CD4-positive, alpha-beta T cell treated with Interleukin-2 at 100 ng/mL for 4 hours (primary cell): Measurements from ENCODE around the gene VIPR1.

Experiments used
- DNase-seq: peaks from one replicate; pipeline ENCODE4 v3.0.0-alpha.2; 2020; ENCODE audit warnings: low spot score

Gene VIPR1, protein sequence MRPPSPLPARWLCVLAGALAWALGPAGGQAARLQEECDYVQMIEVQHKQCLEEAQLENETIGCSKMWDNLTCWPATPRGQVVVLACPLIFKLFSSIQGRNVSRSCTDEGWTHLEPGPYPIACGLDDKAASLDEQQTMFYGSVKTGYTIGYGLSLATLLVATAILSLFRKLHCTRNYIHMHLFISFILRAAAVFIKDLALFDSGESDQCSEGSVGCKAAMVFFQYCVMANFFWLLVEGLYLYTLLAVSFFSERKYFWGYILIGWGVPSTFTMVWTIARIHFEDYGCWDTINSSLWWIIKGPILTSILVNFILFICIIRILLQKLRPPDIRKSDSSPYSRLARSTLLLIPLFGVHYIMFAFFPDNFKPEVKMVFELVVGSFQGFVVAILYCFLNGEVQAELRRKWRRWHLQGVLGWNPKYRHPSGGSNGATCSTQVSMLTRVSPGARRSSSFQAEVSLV

DNA sequence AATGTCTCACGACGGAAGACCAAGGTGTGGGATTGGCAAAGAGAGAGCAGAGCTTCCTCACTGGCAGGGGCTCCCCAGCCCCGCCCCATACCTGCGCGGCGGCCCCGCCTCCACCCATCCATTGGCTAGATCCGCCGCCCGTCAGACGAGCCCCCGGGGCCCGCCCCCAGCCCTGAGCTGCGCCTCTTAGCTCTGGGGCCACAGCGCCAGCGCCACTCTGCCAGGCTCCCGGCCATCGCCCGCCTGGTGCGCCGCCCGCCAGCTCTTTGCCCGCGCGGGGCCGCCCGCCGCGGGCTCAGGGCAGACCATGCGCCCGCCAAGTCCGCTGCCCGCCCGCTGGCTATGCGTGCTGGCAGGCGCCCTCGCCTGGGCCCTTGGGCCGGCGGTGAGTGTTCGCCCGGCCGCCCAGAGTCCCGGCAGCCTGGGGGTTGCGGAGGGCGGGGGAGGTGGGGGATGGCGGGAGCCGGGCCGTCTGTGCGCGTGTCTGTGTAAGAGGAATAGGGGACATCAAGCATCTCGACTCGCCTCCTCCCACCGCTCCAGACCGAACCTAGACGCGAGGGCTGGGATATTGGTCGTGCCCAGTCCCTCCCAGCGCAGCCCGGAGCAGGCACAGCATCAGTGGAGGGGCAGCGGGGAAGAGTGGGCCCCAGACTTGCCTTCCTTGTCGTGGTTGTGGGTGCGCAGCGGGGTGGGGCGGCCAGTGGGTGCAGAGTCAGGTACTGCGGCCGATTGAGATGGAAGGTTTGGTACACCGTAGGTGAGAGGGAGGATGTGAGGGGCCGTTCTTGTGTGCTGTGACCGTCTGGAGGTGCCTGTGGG lies at the start of gene VIPR1:
TSS of gene VIPR1 (plus strand) at position 215 of the 822 bp plus-strand sequence. CDS start at position 308, 93 bp downstream.
- DNase-seq: peak; percentile 94

GRCh38 chr3:42456211-42456610 lies 46.2 kb upstream of the VIPR1 start:
- no peak for DNase-seq

DNA sequence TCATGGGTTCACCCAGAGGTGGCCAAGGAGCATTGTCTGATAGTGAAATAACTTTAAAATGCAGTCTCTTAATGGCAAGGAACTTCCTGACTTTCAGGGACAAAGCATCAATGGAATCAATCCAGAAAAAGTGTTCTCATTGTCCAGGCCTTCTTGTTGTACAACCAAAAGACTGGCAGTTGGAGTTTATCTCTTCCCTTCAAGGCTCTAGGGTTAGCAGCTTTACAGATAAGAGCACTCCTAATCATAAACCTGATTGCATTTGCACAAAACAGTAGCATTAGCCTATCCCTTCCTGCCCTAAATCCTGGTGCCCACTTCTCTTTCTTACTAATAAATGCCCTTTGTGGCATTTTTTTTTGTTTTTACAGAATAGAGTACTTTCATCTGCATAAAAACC lies 43.3 kb upstream of the VIPR1 start:
- DNase-seq: no peak

DNA sequence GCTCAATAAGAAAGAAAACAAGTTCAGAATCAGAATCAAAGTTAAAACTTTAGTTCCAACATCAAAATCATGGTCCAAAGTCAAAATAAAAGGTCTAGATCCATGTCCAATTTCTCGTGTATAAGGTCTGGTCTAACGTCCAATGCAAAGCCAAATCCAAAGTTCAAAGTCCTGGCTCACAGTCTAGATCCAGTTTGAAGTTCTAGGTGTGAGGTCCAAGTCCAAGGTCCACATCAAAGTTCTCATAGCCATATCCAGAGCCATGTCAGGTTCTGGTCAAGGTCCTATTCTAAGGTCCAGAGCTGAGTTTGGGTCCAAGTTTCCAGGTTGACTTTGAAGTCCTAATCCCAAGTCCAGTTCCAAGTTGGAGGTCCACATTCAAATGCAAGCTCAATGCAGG lies 40.7 kb upstream of the VIPR1 start:
- DNase-seq: no peak

DNA sequence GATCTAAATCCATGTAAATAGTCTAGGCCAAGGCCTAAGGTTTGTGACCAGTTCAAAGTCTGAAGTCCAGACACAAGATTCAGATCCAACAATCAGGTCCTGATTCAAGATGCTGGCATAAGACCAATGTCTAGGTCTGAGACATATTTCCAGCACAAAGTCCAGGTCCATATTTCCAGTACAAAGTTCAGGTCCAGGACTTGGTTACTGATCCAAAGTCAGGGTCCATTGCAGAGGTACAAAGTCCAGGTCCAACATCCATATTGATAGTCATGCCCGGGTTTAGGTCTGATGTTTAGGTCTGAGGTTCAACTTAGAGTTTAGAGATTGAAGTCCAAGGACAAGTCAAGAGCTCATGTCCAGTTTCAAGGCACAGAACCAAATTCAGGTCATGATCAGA lies 39.4 kb upstream of the VIPR1 start:
- DNase-seq: no peak

GRCh38 chr3:42468111-42468510 lies 34.3 kb upstream of the VIPR1 start:
- no peak for DNase-seq

DNA sequence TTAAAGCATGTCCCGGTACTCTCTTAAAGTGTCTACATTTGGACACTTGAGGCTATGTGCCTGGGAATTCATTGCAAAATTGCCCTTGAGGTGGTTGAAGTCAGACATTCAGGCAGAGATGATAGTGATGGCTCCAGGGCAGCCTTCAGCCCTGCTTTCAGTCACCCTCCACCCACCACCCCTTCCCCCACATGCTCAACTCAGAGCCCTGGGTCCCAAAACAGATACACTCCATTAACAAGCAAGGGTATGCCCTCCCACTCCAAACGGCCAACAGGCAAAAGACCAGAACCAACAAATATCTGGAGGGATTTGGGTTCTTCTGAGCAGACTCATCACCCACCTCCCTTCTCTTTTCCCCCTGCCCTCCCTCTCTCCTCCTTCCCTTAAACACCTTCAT lies 29.9 kb upstream of the VIPR1 start:
- no peak for DNase-seq

GRCh38 chr3:42473083-42473932 lies 29.1 kb upstream of the VIPR1 start:
- DNase-seq: no peak

DNA sequence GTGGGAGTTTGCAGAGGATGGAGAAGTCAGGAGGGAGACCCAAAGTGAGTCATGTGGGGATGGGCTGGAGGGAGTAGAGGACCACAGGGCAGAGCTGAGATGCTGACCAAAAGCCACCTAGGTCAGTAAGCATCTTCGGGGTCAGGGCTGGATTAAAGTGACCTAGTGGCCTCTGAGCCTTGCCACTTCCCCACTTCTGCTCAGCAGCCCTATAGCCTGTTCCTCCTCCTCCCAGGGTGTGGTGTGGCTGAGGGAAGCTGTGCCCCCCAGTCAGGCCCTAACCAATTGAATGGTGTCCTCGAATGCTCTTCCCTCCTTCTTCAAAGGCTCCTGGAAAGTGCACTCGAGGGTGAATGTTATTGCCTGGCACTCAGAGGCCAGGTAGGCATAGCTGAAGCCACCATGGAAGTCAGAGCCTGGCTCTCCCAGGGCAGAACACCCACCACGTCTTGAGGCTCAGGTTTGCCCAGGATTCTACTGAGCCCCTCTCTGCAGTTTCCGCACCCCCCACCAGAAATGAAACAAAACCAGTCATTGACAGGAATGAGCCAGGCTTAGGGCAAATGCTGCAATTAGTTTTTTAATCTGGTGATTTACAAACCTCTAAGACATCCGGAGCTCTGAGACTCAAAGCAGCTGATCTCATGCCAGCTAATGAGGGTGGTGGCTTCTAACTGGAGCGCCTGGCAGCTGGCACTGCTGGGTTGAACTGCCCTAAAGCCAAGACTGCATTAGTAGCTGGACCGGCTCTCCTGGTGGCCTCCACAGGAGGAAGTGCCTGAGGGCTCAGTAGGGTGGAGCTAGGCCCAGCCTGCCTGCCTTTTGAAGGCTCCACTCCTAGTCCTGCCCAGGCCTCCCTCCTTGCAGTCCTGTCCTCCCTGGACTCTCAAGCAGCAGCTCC lies 26.0 kb upstream of the VIPR1 start:
- no peak for DNase-seq

GRCh38 chr3:42477696-42478095 lies 24.7 kb upstream of the VIPR1 start:
- DNase-seq: no peak

DNA sequence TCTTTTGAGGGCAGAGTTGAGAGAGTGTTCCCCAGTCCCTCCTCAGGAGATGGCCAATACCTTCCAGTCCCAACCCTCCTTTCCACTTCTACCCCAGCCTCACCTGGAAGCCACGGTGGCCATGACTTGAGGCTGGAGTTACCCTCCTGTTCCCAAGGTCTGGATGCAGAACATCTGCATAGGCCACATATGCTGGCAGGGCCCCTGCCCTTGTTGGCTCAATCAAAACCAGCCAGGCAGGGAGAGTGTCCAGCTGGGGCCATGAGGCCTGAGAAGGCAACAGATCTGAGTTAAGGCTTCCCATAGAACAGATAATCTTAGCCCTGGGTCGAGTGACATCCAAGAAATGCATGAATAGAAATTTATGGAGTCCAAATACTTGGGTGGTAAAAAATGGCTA lies 23.6 kb upstream of the VIPR1 start:
- DNase-seq: no peak

- no peak for DNase-seq
These were observed 15.5 kb upstream of the VIPR1 start for GRCh38 chr3:42486814-42487565.

GRCh38 chr3:42488687-42489086 lies 13.8 kb upstream of the VIPR1 start:
- DNase-seq: no peak

DNA sequence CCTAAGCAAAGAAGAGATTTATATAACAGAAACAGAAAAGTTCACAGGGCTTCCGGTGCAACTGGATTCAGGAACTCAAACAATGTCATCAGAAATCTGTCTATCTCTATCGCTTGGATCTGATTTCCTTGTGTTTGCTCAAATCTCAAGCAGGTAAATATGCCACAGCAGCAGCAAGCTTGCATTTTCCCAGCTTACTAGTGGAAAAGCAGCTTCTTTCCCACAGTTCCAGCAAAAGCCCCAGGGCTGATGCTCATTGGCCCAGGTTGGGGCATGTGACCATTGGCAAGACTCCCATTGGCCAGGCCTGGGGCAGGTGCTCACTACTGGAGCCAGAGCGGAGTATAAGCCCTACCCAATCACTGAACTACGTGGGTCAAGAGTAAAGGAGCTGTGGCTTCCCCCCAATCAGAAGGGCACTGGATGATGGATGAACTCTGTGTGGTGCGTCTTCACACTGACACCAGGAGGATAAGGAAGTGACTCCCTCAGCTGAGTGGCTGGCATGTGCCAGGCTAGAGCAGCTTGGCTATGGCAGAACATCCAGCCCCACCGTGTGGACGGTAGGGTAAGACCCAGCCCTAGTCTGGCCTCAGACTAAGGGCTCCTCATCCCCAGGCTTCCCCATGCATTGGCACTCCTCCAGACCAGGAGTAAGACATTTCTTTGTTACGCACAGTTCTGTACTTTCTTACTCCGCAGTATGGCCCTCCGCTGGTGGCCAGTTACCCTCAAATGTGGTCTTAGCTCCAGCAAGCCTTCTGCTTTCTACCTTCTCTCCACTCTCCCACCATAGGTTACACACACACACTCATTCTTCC lies 13.1 kb upstream of the VIPR1 start:
- DNase-seq: no peak

DNA sequence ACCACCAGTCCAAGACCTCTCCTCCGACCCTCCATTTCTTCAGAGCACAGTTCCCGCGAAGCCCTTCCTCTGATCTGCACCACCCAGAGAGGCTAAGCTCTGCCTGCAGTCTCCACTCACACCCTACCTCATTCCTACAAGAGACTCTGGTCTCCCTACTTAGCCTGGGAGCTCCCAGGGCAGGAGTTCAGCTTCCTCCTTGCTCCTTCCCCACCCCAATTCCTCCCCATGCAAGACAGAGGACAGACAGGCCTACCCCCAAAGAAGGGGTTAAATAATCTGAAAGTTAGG lies 12.6 kb upstream of the VIPR1 start:
- DNase-seq: no peak

DNA sequence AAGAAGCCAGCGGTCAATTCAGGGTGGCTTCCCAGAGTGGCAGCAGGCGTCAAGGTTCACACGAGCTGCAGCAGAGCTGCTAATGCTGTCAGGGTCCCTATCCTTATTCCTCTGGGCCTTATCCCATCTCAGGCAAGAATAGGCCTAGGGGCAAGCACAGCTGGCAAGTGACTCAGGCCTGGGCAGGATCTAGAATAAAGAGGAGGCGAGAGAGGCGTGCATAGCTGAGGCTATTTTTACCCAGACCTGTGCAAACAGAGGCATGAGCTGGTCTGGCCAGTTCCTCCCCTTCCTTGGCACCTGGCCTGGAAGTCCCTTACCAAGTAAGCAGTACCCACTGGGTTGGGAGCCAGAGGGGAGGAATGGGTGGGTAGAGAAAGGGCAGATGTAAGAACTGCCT lies 12.2 kb upstream of the VIPR1 start:
- DNase-seq: no peak

DNA sequence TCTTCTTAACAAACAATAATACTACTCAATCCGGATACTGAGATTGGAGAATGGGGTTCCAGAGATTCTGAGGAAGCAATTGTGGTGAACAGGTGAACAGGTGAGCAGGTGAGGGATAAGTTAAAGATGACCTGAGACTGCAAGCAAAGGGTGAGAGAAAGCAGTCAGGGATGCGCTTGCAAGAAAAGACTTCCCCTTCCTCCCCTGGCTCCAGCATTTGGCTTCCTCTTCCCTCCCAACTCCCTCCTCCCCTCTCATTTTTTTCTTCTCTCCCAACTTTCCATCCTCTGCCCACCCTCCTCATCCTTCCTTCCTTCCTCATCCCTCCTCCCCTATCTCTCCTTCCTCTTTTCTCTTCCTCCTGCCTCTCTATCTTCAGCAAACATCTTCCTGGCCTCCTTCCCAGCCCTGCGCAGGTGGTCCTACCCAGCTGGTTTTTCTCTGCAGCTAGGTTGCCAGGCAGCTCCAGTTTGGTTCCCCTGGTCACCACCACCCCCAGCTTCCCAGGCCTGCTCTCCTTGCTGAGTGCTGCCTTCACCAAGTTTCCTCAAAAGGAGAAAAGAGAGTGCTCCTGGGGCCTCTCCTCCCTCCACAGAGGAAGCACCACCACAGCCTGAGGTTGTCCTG lies 10.4 kb upstream of the VIPR1 start:
- no peak for DNase-seq

DNA sequence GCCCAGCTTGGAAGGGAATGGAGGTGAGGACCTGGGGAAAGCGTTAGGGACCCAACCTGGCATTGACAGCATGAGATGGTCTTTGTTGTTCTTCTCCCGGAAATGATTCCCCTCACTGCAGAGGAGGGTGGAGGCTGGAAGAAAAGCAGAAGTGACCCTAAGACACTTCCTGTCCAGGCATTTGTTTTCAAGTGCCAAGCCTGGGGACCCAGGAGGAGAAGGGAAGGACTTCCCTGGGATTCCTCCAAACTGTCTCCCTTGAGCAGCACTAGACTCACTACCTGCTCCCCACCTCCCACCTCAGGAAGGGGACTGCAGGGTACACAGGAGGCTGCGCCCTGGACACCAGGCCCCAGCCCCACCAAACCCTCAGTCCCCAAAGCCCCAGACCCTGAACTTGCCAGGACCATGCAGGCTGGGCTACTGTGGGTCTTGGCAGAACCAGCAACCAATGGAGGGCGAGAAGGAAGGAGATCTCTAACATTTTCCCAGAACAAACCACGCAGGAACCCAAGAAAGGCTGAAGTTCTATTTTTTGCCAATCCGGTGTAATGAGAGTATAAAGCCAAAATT lies 9.8 kb upstream of the VIPR1 start:
- no peak for DNase-seq
